Trophoblast cell (in vitro differentiated cells and primary cell): ENCODE measurements around the gene FAM120A.

Source experiments
- DNase-seq, 2 donors: peaks; one replicate each; pipeline ENCODE4 v3.0.0-alpha.2; 2016
- H2AFZ ChIP-seq: 2 replicates; pipeline ENCODE4 v1.6.1; 2013; ENCODE audit warnings: low read length, moderate library complexity, mild to moderate bottlenecking; ENCODE audit not compliant: insufficient read depth, poor library complexity
- H2AK5ac ChIP-seq: 2 replicates; pipeline ENCODE4 v1.6.1; 2013; ENCODE audit warnings: mild to moderate bottlenecking, low read length
- H2BK120ac ChIP-seq: 2 replicates; pipeline ENCODE4 v1.6.1; 2013; ENCODE audit warnings: low read length, mild to moderate bottlenecking, moderate library complexity; ENCODE audit not compliant: insufficient read depth, poor library complexity
- H2BK12ac ChIP-seq: 2 replicates; pipeline ENCODE4 v1.6.1; 2013; ENCODE audit warnings: mild to moderate bottlenecking, low read length, moderate library complexity
- H2BK5ac ChIP-seq: 2 replicates; pipeline ENCODE4 v1.6.1; 2013; ENCODE audit warnings: low read length, low read depth, moderate library complexity, mild to moderate bottlenecking; ENCODE audit not compliant: poor library complexity
- H3K14ac ChIP-seq: 2 replicates; pipeline ENCODE4 v1.6.1; 2013; ENCODE audit warnings: mild to moderate bottlenecking, low read length
- H3K18ac ChIP-seq: 2 replicates; pipeline ENCODE4 v1.6.1; 2013; ENCODE audit warnings: mild to moderate bottlenecking, low read length
- H3K23ac ChIP-seq: 2 replicates; pipeline ENCODE4 v1.6.1; 2013; ENCODE audit warnings: low read length
- H3K27ac ChIP-seq: 2 replicates; pipeline ENCODE4 v1.5.1; 2013; ENCODE audit warnings: low read depth, mild to moderate bottlenecking, inconsistent platforms, low read length, moderate library complexity
- H3K27me3 ChIP-seq: 2 replicates; pipeline ENCODE4 v1.6.1; 2013; ENCODE audit warnings: inconsistent platforms, mild to moderate bottlenecking, low read length, moderate library complexity; ENCODE audit not compliant: insufficient read depth
- H3K36me3 ChIP-seq, 2 experiments: 1 replicate in 1 of 2; 2 replicates in 1 of 2; pipeline ENCODE4 v1.6.1; 2013; ENCODE audit warnings: low read length in 2 of 2, mild to moderate bottlenecking in 2 of 2, moderate library complexity in 1 of 2; ENCODE audit not compliant: insufficient read depth in 2 of 2, control insufficient read depth in 1 of 2
- H3K4ac ChIP-seq: 2 replicates; pipeline ENCODE4 v1.6.1; 2013; ENCODE audit warnings: low read depth, mild to moderate bottlenecking, low read length, moderate library complexity
- H3K4me1 ChIP-seq, 2 experiments: 1 replicate in 1 of 2; 2 replicates in 1 of 2; pipeline ENCODE4 v1.6.1; 2013; ENCODE audit warnings: low read length in 2 of 2, mild to moderate bottlenecking in 2 of 2, moderate library complexity in 1 of 2; ENCODE audit not compliant: insufficient read depth in 2 of 2, control insufficient read depth in 1 of 2
- H3K4me2 ChIP-seq: 2 replicates; pipeline ENCODE4 v1.6.1; 2013; ENCODE audit warnings: inconsistent platforms, mild to moderate bottlenecking, low read length, moderate library complexity
- H3K4me3 ChIP-seq: 2 replicates; pipeline ENCODE4 v1.5.1; 2013; ENCODE audit warnings: mild to moderate bottlenecking, low read depth, low read length, inconsistent platforms
- H3K79me1 ChIP-seq: one replicate; pipeline ENCODE4 v1.6.1; 2013; ENCODE audit warnings: low read length
- H3K79me2 ChIP-seq: 2 replicates; pipeline ENCODE4 v1.6.1; 2013; ENCODE audit warnings: low read length, mild to moderate bottlenecking; ENCODE audit not compliant: control insufficient read depth, insufficient read depth, poor library complexity
- H3K9ac ChIP-seq: 2 replicates; pipeline ENCODE4 v1.6.1; 2013; ENCODE audit warnings: mild to moderate bottlenecking, low read length
- H3K9me3 ChIP-seq: 2 replicates; pipeline ENCODE4 v1.6.1; 2013; ENCODE audit warnings: low read depth, mild to moderate bottlenecking, control low read depth, inconsistent platforms, low read length; ENCODE audit not compliant: insufficient read depth
- H4K12ac ChIP-seq: 2 replicates; pipeline ENCODE4 v1.6.1; 2013; ENCODE audit warnings: low read depth, mild to moderate bottlenecking, low read length, moderate library complexity
- H4K8ac ChIP-seq: 2 replicates; pipeline ENCODE4 v1.6.1; 2013; ENCODE audit warnings: low read depth, mild to moderate bottlenecking, low read length, moderate library complexity
- H4K91ac ChIP-seq: one replicate; pipeline ENCODE4 v1.6.1; 2013; ENCODE audit warnings: low read depth, mild to moderate bottlenecking, low read length, moderate library complexity
- WGBS: extraction: QIAGEN DNeasy Blood & Tissue Kit; methylation state at CpG from one replicate; pipeline ENCODE4 v1.1.7; 2013; ENCODE audit warnings: missing lambda C conversion rate; ENCODE audit not compliant: insufficient read length, insufficient coverage; ENCODE audit errors: extremely low coverage; 5-methylcytosine and 5-hydroxymethylcytosine counted together

The FAM120A gene

DNA sequence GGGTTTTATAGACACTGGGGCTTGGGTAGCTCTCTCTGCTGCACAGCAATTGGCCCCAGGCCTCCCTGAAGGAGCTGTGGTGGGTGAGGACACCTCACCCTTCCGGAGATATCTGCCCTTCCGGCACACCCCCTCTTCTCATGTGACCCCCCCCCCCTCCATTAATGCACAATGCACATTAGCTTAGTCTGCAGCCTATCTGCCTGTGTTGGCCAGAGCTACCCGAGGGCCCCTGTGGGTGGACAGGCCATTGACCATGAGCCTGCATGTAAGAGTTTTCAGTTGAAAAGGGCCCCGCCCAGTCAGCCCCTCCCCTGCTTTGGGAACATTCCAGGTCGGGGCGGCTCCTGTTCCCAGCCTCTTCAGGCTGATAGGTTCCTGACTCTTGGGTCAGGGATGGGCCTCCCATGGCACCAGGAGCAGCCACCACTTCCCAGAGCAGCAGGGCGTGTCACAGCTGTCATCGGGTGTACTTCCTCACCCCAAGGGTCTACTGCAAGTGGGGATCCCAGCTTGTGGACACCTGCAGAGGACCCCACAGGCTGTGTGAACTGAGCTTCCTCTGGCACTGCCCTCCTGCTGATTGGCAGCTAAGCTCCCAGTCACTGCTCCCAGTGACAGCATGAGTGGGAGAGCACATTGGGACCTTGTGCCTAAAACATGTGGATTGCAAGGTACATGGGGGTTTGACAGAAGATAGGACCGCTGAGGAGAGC lies 142.7 kb downstream of the FAM120A start:
- Histone ChIP-seq H3K18ac (no peak overlapping the region), H3K79me1 (no peaks in the 10 kb centered on the region), H3K4me3 (no peak overlapping the region), H4K8ac (no peak overlapping the region), H3K79me2 (no peaks in the 10 kb centered on the region), H2BK5ac (no peak overlapping the region), H3K23ac (no peak overlapping the region), H2BK120ac (no peak overlapping the region), H3K36me3 (no peaks in the 10 kb centered on the region), H2BK12ac (no peak overlapping the region), H2AFZ (no peak overlapping the region), H3K4me1 (peaks cover 0 to 1% of the 10 kb centered on the region in 2 experiments), H3K9me3 (no peaks in the 10 kb centered on the region), H3K9ac (no peak overlapping the region), H4K91ac (no peak overlapping the region), H2AK5ac (no peak overlapping the region), H3K4me2 (no peak overlapping the region), H4K12ac (no peak overlapping the region), H3K4ac (no peak overlapping the region), H3K27ac (no peak overlapping the region), H3K27me3 (no peaks in the 10 kb centered on the region), H3K14ac (no peak overlapping the region)
- no peak for DNase-seq
- no CpG with 5 or more reads among the region's 9 CpGs for WGBS

- Histone ChIP-seq H3K4me2 (no peak overlapping the region), H3K4me1 (peaks cover 0 to 4% of the 10 kb centered on the region in 2 experiments), H2BK120ac (no peak overlapping the region), H3K23ac (no peak overlapping the region), H3K4ac (no peak overlapping the region), H2BK5ac (no peak overlapping the region), H2AFZ (no peak overlapping the region), H4K91ac (no peak overlapping the region), H3K79me2 (no peaks in the 10 kb centered on the region), H3K27ac (no peak overlapping the region), H3K27me3 (no peaks in the 10 kb centered on the region), H3K9ac (no peak overlapping the region), H4K12ac (no peak overlapping the region), H3K4me3 (no peak overlapping the region), H4K8ac (no peak overlapping the region), H2AK5ac (no peak overlapping the region), H3K18ac (no peak overlapping the region), H3K14ac (no peak overlapping the region), H3K79me1 (no peaks in the 10 kb centered on the region), H2BK12ac (no peak overlapping the region), H3K9me3 (peaks cover 5% of the 10 kb centered on the region), H3K36me3 (peaks cover 0 to 2% of the 10 kb centered on the region in 2 experiments)
- WGBS, result no CpG with 5 or more reads among the region's 5 CpGs
- no peak for DNase-seq
These were observed 144.0 kb downstream of the FAM120A start for GRCh38 chr9:93595461-93595860.

DNA sequence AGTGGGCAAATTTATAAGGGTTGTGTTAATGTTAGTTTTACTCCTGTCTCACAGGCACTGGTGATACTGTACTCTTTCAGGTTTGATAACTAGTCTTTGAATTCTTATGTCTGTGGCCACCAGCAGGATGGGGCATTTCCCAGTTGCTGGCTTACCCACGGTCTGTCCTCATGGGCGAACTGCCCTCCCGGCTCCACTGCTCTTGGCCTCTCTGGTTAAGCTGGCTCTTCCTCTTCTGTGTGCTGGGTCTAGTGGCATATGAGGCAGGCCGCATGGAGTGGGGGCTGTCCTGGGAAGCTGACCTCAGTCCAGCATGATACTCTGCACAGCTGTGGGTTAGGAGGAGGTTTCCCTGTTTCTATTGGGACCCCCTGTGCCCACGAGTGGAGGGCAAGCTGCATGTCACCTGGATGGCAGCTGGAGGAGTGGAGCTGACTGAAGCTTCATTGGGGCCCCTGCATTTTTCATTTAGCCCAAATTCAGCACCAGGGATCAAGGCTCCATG lies 144.4 kb downstream of the FAM120A start:
- Histone ChIP-seq H3K36me3 (peaks cover 0 to 2% of the 10 kb centered on the region in 2 experiments), H3K14ac (no peak overlapping the region), H3K27ac (no peak overlapping the region), H3K4ac (no peak overlapping the region), H4K12ac (no peak overlapping the region), H3K27me3 (no peaks in the 10 kb centered on the region), H3K4me1 (peaks cover 0 to 7% of the 10 kb centered on the region in 2 experiments), H3K79me2 (no peaks in the 10 kb centered on the region), H2BK120ac (no peak overlapping the region), H3K23ac (no peak overlapping the region), H3K9ac (peak overlapping the region; percentile 36), H3K79me1 (no peaks in the 10 kb centered on the region), H3K4me3 (no peak overlapping the region), H2BK12ac (no peak overlapping the region), H2AK5ac (no peak overlapping the region), H4K91ac (no peak overlapping the region), H4K8ac (no peak overlapping the region), H3K18ac (no peak overlapping the region), H3K9me3 (peaks cover 6% of the 10 kb centered on the region), H3K4me2 (no peak overlapping the region), H2AFZ (no peak overlapping the region), H2BK5ac (no peak overlapping the region)
- no peak for DNase-seq
- WGBS, result no CpG with 5 or more reads among the region's 5 CpGs

- WGBS, result no CpG with 5 or more reads among the region's 4 CpGs
- no peak overlapping the region for H3K18ac ChIP-seq
- H3K79me1 ChIP-seq, result no peaks in the 10 kb centered on the region
- no peak overlapping the region for H4K91ac ChIP-seq
- no peak overlapping the region for H2BK120ac ChIP-seq
- H3K4me1 ChIP-seq, result peaks cover 0 to 7% of the 10 kb centered on the region in 2 experiments
- H3K9ac ChIP-seq, result no peak overlapping the region
- no peaks in the 10 kb centered on the region for H3K79me2 ChIP-seq
- H3K36me3 ChIP-seq, result peaks cover 0 to 2% of the 10 kb centered on the region in 2 experiments
- no peaks in the 10 kb centered on the region for H3K27me3 ChIP-seq
- no peak overlapping the region for H3K4ac ChIP-seq
- H3K9me3 ChIP-seq, result peaks cover 6% of the 10 kb centered on the region
- no peak overlapping the region for H3K4me3 ChIP-seq
- no peak overlapping the region for H2BK5ac ChIP-seq
- H3K14ac ChIP-seq, result no peak overlapping the region
- no peak overlapping the region for H3K23ac ChIP-seq
- no peak overlapping the region for H4K8ac ChIP-seq
- H2AFZ ChIP-seq, result no peak overlapping the region
- DNase-seq, result no peak
- no peak overlapping the region for H2BK12ac ChIP-seq
- H3K27ac ChIP-seq, result no peak overlapping the region
- H4K12ac ChIP-seq, result no peak overlapping the region
- no peak overlapping the region for H2AK5ac ChIP-seq
- H3K4me2 ChIP-seq, result no peak overlapping the region
These were observed 144.9 kb downstream of the FAM120A start for GRCh38 chr9:93596399-93596798.
